Tibial nerve (tissue), 3 donors: ENCODE measurements around the gene ENTPD3.

Experiments used
- POLR2A ChIP-seq, 2 donors: fragments of 450-650 bp; IDR thresholded peaks; one replicate each; pipeline ENCODE4 v1.6.1; 2017; ENCODE audit warnings: antibody characterized with exemption in 2 of 2, mild to moderate bottlenecking in 2 of 2, moderate library complexity in 2 of 2
- TF ChIP-seq, protein P1 (sequence below), 5 experiments: fragments of 200-600 bp in 3 of 5; fragments of 450-650 bp in 2 of 5; sonication (generic) in 3 of 5; IDR thresholded peaks; one replicate each; pipeline ENCODE4 v1.5.1; 2016 to 2019; ENCODE audit warnings: antibody characterized with exemption in 5 of 5, mild to moderate bottlenecking in 3 of 5, moderate library complexity in 2 of 5

DNA sequence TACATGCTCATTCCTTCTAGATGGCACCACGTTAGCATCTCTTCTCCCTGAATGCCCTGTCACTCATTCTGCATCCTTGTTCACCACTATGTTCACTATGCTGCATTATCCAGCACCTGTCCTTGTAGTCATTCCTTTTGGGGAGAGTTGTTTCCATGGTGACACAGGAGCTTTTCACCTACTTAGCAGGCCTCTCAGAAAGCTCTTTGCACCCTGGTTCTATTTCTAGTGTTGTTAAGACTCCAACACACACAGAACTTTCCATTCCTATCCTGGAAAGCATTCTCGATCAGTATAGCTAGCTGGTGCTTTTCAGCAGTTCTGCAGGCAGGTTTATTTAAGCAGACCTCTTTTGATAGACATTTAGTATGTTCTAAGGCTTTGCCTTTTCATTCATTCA, 63.5 kb downstream of the ENTPD3 start:
- TF ChIP-seq, protein P1, sequence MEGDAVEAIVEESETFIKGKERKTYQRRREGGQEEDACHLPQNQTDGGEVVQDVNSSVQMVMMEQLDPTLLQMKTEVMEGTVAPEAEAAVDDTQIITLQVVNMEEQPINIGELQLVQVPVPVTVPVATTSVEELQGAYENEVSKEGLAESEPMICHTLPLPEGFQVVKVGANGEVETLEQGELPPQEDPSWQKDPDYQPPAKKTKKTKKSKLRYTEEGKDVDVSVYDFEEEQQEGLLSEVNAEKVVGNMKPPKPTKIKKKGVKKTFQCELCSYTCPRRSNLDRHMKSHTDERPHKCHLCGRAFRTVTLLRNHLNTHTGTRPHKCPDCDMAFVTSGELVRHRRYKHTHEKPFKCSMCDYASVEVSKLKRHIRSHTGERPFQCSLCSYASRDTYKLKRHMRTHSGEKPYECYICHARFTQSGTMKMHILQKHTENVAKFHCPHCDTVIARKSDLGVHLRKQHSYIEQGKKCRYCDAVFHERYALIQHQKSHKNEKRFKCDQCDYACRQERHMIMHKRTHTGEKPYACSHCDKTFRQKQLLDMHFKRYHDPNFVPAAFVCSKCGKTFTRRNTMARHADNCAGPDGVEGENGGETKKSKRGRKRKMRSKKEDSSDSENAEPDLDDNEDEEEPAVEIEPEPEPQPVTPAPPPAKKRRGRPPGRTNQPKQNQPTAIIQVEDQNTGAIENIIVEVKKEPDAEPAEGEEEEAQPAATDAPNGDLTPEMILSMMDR (IDR thresholded peaks at IDR 0.05) = no peak
- no peak for TF ChIP-seq POLR2A (IDR thresholded peaks at IDR 0.05)
